WTC11 (cell line): Measurements from ENCODE around the gene SRPRB. TPM values are rescaled to one million over a fixed set of nuclear protein-coding genes. Genes with fewer than 3 reads are reported as not detected.

Experiments used
- ATAC-seq: fragments of 200-7000 bp; cut with Tn5 transposase; 2 replicates; pipeline ENCODE4 v1.10.0; 2021; ENCODE audit warnings: mild to moderate bottlenecking, moderate library complexity
- CTCF ChIA-PET: fragments of 300-600 bp; sonication (Branson Sonifier 250); formaldehyde crosslinking; loops from one replicate; lab custom pipeline; 2021; ENCODE audit warnings: antibody characterized with exemption; lab: Charles Lee
- POLR2A ChIA-PET: fragments of 350-600 bp; sonication (Branson Sonifier 250); formaldehyde crosslinking; loops from one replicate; lab custom pipeline; 2021; ENCODE audit warnings: antibody characterized with exemption; lab: Charles Lee
- DNase-seq: peaks from one replicate; pipeline ENCODE4 v3.0.0; 2021; ENCODE audit warnings: low spot score
- H3K27ac Mint-ChIP-seq: 2 replicates; pipeline ENCODE4 v1.8.0; 2021; ENCODE audit warnings: mixed read lengths
- H3K27me3 Mint-ChIP-seq: 2 replicates; pipeline ENCODE4 v1.8.0; 2021; ENCODE audit warnings: low read depth, mild to moderate bottlenecking, moderate library complexity, mixed read lengths
- H3K36me3 Mint-ChIP-seq: 2 replicates; pipeline ENCODE4 v1.8.0; 2021; ENCODE audit warnings: mixed read lengths
- H3K4me1 Mint-ChIP-seq: 2 replicates; pipeline ENCODE4 v1.8.0; 2022; ENCODE audit warnings: mixed read lengths
- H3K4me3 Mint-ChIP-seq: 2 replicates; pipeline ENCODE4 v1.8.0; 2021; ENCODE audit warnings: mild to moderate bottlenecking, moderate library complexity, mixed read lengths
- H3K9me3 Mint-ChIP-seq: 2 replicates; pipeline ENCODE4 v1.8.0; 2021; ENCODE audit warnings: mixed read lengths
- AR ChIP-seq: fragments of 250-450 bp; sonication (Bioruptor Pico); IDR thresholded peaks from 2 replicates; pipeline ENCODE4 v1.9.0; 2021; ENCODE audit warnings: mild to moderate bottlenecking
- ARID4B ChIP-seq: sonication (generic); formaldehyde crosslinking; IDR thresholded peaks from 2 replicates; pipeline ENCODE4 v1.8.0; 2023; ENCODE audit warnings: missing genetic modification reagents, mild to moderate bottlenecking, borderline replicate concordance
- HMGA2 ChIP-seq: fragments of 250-450 bp; sonication (Bioruptor Pico); IDR thresholded peaks from 2 replicates; pipeline ENCODE4 v1.4.0; 2021; ENCODE audit warnings: mild to moderate bottlenecking, moderate library complexity
- JAZF1 ChIP-seq: fragments of 250-450 bp; sonication (Bioruptor Pico); IDR thresholded peaks from 2 replicates; pipeline ENCODE4 v1.9.0; 2021; ENCODE audit warnings: moderate library complexity, mild to moderate bottlenecking, inconsistent platforms
- JUN ChIP-seq: sonication (generic); formaldehyde crosslinking; IDR thresholded peaks from 2 replicates; pipeline ENCODE4 v1.8.0; 2023; ENCODE audit warnings: mild to moderate bottlenecking, missing genetic modification reagents
- MLX ChIP-seq: sonication (generic); formaldehyde crosslinking; IDR thresholded peaks from 2 replicates; pipeline ENCODE4 v1.8.1; 2023; ENCODE audit warnings: mild to moderate bottlenecking, missing genetic modification reagents, moderate library complexity
- MYBL2 ChIP-seq: sonication (generic); formaldehyde crosslinking; IDR thresholded peaks from 2 replicates; pipeline ENCODE4 v1.8.1; 2023; ENCODE audit warnings: mild to moderate bottlenecking, moderate library complexity, missing genetic modification reagents
- NR2C2 ChIP-seq: sonication (generic); formaldehyde crosslinking; IDR thresholded peaks from 2 replicates; pipeline ENCODE4 v1.8.0; 2022; ENCODE audit warnings: mild to moderate bottlenecking, missing genetic modification reagents
- RORB ChIP-seq: fragments of 250-450 bp; sonication (Bioruptor Pico); IDR thresholded peaks from 2 replicates; pipeline ENCODE4 v1.9.0; 2021; ENCODE audit warnings: mild to moderate bottlenecking
- ZNF232 ChIP-seq: sonication (generic); formaldehyde crosslinking; IDR thresholded peaks from 2 replicates; pipeline ENCODE4 v1.8.0; 2022; ENCODE audit warnings: mild to moderate bottlenecking, missing genetic modification reagents
- ZNF281 ChIP-seq: sonication (generic); formaldehyde crosslinking; IDR thresholded peaks from 2 replicates; pipeline ENCODE4 v1.8.0; 2023; ENCODE audit warnings: mild to moderate bottlenecking, missing genetic modification reagents
- ZNF425 ChIP-seq: fragments of 250-450 bp; sonication (Bioruptor Pico); conservative IDR thresholded peaks from 2 replicates; pipeline ENCODE4 v1.9.0; 2021; ENCODE audit warnings: mild to moderate bottlenecking
- total RNA-seq: library from RNA; stranded (reverse); gene quantifications from 3 replicates; pipeline ENCODE4 v1.2.3, GENCODE V29; 2021
- TF ChIP-seq, protein P1 (sequence below): fragments of 250-450 bp; sonication (Bioruptor Pico); IDR thresholded peaks from 2 replicates; pipeline ENCODE4 v1.8.0; 2021; ENCODE audit warnings: mild to moderate bottlenecking

SRPRB gene
- total RNA-seq, 1 experiment from 2014 or later, result 40.9 TPM

- Mint-ChIP-seq H3K9me3 (no peaks in the 10 kb centered on the region), H3K27ac (no peak overlapping the region)
- CTCF ChIA-PET, result no interaction called here
Observed at GRCh38 chr3:133840055-133840737, 34.6 kb downstream of the SRPRB start.

DNA sequence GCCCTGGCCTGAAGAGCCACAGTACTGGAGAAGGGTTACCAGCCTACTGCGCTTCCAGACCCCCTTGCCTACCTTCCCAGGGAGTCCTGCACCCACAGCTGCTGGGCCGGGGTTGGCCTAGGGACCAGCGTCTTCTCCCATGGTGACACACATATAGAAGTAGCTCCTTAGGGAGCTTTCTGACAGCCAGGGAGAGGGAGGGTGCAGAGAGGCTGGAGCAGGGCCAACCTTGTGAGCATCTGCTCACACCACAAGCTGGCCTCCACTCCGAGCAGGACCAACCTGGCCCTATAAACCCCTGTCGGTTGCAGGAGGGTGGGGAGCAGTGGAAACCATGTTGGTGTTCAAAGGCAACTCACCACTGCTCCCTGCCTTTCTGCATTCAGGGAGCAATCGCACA, 35.2 kb downstream of the SRPRB start:
- no peaks in the 10 kb centered on the region for H3K36me3 Mint-ChIP-seq
- ATAC-seq (no peak), DNase-seq (no peak)
- no peaks in the 10 kb centered on the region for H3K4me1 Mint-ChIP-seq
- CTCF ChIA-PET, result interaction anchor here (1.6 kb wide), 1 partner anchor 8 kb away, joined by 8 read pairs; no protein-coding TSS in a partner anchor
- POLR2A ChIA-PET, result no interaction called here
- no peaks in the 10 kb centered on the region for H3K27me3 Mint-ChIP-seq
- no peak overlapping the region for H3K4me3 Mint-ChIP-seq
- H3K9me3 Mint-ChIP-seq, result no peaks in the 10 kb centered on the region
- no peak overlapping the region for H3K27ac Mint-ChIP-seq
- TF ChIP-seq MYBL2 (CRISPR knock-in tag), result no peak
- no peak for TF ChIP-seq ZNF232
- TF ChIP-seq ARID4B (CRISPR knock-in tag), result no peak
- TF ChIP-seq ZNF425 (CRISPR knock-in tag), result no peak
- no peak for TF ChIP-seq JUN (CRISPR knock-in tag)
- no peak for TF ChIP-seq JAZF1 (CRISPR knock-in tag)
- no peak for TF ChIP-seq ZNF281
- TF ChIP-seq NR2C2 (CRISPR knock-in tag), result no peak

More at GRCh38 chr3:133840055-133840737, 34.6 kb downstream of the SRPRB start:
- H3K36me3 Mint-ChIP-seq, result no peaks in the 10 kb centered on the region
- DNase-seq (no peak), ATAC-seq (no peak)
- no peaks in the 10 kb centered on the region for H3K4me1 Mint-ChIP-seq
- POLR2A ChIA-PET, result interaction anchor here (0.6 kb wide), 1 partner anchor 701 kb away, joined by 3 read pairs; no protein-coding TSS in a partner anchor
- H3K27me3 Mint-ChIP-seq, result no peaks in the 10 kb centered on the region
- H3K4me3 Mint-ChIP-seq, result no peak overlapping the region
- TF ChIP-seq MLX, result no peak
- TF ChIP-seq, protein P1, sequence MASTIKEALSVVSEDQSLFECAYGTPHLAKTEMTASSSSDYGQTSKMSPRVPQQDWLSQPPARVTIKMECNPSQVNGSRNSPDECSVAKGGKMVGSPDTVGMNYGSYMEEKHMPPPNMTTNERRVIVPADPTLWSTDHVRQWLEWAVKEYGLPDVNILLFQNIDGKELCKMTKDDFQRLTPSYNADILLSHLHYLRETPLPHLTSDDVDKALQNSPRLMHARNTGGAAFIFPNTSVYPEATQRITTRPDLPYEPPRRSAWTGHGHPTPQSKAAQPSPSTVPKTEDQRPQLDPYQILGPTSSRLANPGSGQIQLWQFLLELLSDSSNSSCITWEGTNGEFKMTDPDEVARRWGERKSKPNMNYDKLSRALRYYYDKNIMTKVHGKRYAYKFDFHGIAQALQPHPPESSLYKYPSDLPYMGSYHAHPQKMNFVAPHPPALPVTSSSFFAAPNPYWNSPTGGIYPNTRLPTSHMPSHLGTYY (CRISPR knock-in tag), result no peak
- no peak for TF ChIP-seq HMGA2 (CRISPR knock-in tag)
- no peak for TF ChIP-seq AR (CRISPR knock-in tag)
- no peak for TF ChIP-seq RORB (CRISPR knock-in tag)
